HepG2 (cell line): ENCODE measurements around the gene DTWD2. TPM values are rescaled to one million over a fixed set of nuclear protein-coding genes. Genes with fewer than 3 reads are reported as not detected.
A peak's percentile ranks its signal among the peaks of the same experiment; 100 is the strongest.

ENCODE experiments used
- ARNTL ChIP-seq: sonication (generic); formaldehyde crosslinking; IDR thresholded peaks from 2 replicates; pipeline ENCODE4 v1.4.0; 2020; ENCODE audit warnings: mild to moderate bottlenecking, missing genetic modification reagents
- EP300 ChIP-seq, 3 experiments: sonication (generic) in 1 of 3; formaldehyde crosslinking in 1 of 3; IDR thresholded peaks; 2 replicates each; pipeline versions ENCODE4 v1.5.1 to v1.6.1; 2011 to 2020; ENCODE audit warnings: low read depth in 2 of 3, low read length in 2 of 3, borderline replicate concordance in 1 of 3, improper control_type of control experiment in 1 of 3, mild to moderate bottlenecking in 1 of 3, missing genetic modification reagents in 1 of 3, moderate library complexity in 1 of 3
- FOSL2 ChIP-seq: sonication (generic); formaldehyde crosslinking; IDR thresholded peaks from 2 replicates; pipeline ENCODE4 v1.4.0; 2020; ENCODE audit warnings: missing genetic modification reagents
- FOXK2 ChIP-seq: fragments of 450-650 bp; IDR thresholded peaks from 2 replicates; pipeline ENCODE4 v1.6.1; 2016
- HDAC1 ChIP-seq: sonication (generic); formaldehyde crosslinking; IDR thresholded peaks from 2 replicates; pipeline ENCODE4 v1.5.1; 2020; ENCODE audit warnings: mild to moderate bottlenecking, missing genetic modification reagents
- HNRNPUL1 ChIP-seq: fragments of 200-400 bp; formaldehyde crosslinking; IDR thresholded peaks from 2 replicates; pipeline ENCODE4 v1.6.1; 2017; ENCODE audit warnings: low read depth, mild to moderate bottlenecking, low read length, moderate library complexity
- KMT2B ChIP-seq: IDR thresholded peaks from 2 replicates; pipeline ENCODE4 v1.6.1; 2016; ENCODE audit warnings: missing genetic modification reagents, missing compliant biosample characterization
- MIER3 ChIP-seq: IDR thresholded peaks from 2 replicates; pipeline ENCODE4 v1.6.1; 2016; ENCODE audit warnings: missing compliant biosample characterization, borderline replicate concordance
- MLLT10 ChIP-seq: sonication (generic); formaldehyde crosslinking; IDR thresholded peaks from 2 replicates; pipeline ENCODE4 v1.4.0; 2020; ENCODE audit warnings: missing genetic modification reagents
- NFRKB ChIP-seq: fragments of 450-650 bp; IDR thresholded peaks from 2 replicates; pipeline ENCODE4 v1.6.1; 2017
- PPARG ChIP-seq: conservative IDR thresholded peaks from 2 replicates; pipeline ENCODE4 v1.6.1; 2016; ENCODE audit warnings: missing biosample characterization, missing genetic modification reagents
- SMAD3 ChIP-seq: sonication (generic); formaldehyde crosslinking; IDR thresholded peaks from 2 replicates; pipeline ENCODE4 v1.4.0; 2020; ENCODE audit warnings: missing genetic modification reagents
- TARDBP ChIP-seq: sonication (generic); formaldehyde crosslinking; IDR thresholded peaks from 2 replicates; pipeline ENCODE4 v1.8.0; 2022; ENCODE audit warnings: mild to moderate bottlenecking, missing genetic modification reagents
- TERF1 ChIP-seq: sonication (generic); formaldehyde crosslinking; IDR thresholded peaks from 2 replicates; pipeline ENCODE4 v1.8.0; 2022; ENCODE audit warnings: mild to moderate bottlenecking, missing genetic modification reagents, moderate library complexity
- TOE1 ChIP-seq: sonication (generic); formaldehyde crosslinking; IDR thresholded peaks from 2 replicates; pipeline ENCODE4 v1.4.0; 2020; ENCODE audit warnings: mild to moderate bottlenecking, missing genetic modification reagents
- UBTF ChIP-seq: sonication (generic); formaldehyde crosslinking; IDR thresholded peaks from 2 replicates; pipeline ENCODE4 v1.4.0; 2020; ENCODE audit warnings: mild to moderate bottlenecking, missing genetic modification reagents
- ZBTB33 ChIP-seq: sonication (generic); formaldehyde crosslinking; IDR thresholded peaks from 2 replicates; pipeline ENCODE4 v1.4.0; 2020; ENCODE audit warnings: missing genetic modification reagents
- ZHX1 ChIP-seq: sonication (generic); formaldehyde crosslinking; IDR thresholded peaks from 2 replicates; pipeline ENCODE4 v1.8.1; 2022; ENCODE audit warnings: low read depth, mild to moderate bottlenecking, missing genetic modification reagents
- ZNF414 ChIP-seq: sonication (generic); formaldehyde crosslinking; IDR thresholded peaks from 2 replicates; pipeline ENCODE4 v1.5.0; 2020; ENCODE audit warnings: missing genetic modification reagents
- ZNF672 ChIP-seq: sonication (generic); formaldehyde crosslinking; IDR thresholded peaks from 2 replicates; pipeline ENCODE4 v1.8.1; 2022; ENCODE audit warnings: missing genetic modification reagents
- polyA plus RNA-seq, 8 experiments: library from polyadenylated mRNA; depleted of rRNA in 3 of 8; stranded (reverse) in 7 of 8; unstranded in 1 of 8; fragments of >200 nt; fragmentation: Illumina TruSeq in 4 of 8; extraction: Trizol in 4 of 8; gene quantifications; 2 replicates each; pipeline versions ENCODE4 v1.2.1 to v1.2.3, GENCODE V29; 2011 to 2016; ENCODE audit warnings: low read depth in 4 of 8, missing spikeins in 1 of 8, mixed read lengths in 1 of 8; ENCODE audit not compliant: insufficient read depth in 1 of 8
- total RNA-seq, 5 experiments: library from RNA; depleted of rRNA; stranded (reverse); fragments of >200 nt; fragmentation: Illumina TruSeq; extraction: Trizol; gene quantifications; 2 replicates each; pipeline ENCODE4 v1.2.3, GENCODE V29; 2016; ENCODE audit warnings: low read depth in 1 of 5

Gene DTWD2
- total and polyA plus RNA-seq, 2 of the 13 experiments (the other 11 are each of a cell fraction or from before 2014, with no cell fraction given) = 1.6 to 6.0 TPM

- 0 out of 2 replicates have a peak, but pooled peaks have one; percentile 22 for TF ChIP-seq SMAD3 (CRISPR knock-in tag)
- no peak for TF ChIP-seq KMT2B (CRISPR knock-in tag)
- no peak for TF ChIP-seq ZNF414 (CRISPR knock-in tag)
- TF ChIP-seq HDAC1 = peak; percentile 22; the same call in 1 of the 2 replicates
- TF ChIP-seq NFRKB = no peak
- no peak for TF ChIP-seq TERF1
- TF ChIP-seq TOE1 = no peak
- no peak for TF ChIP-seq ARNTL (CRISPR knock-in tag)
- peak; percentile 52; the same call in 1 of the 2 replicates for TF ChIP-seq PPARG (CRISPR knock-in tag)
- TF ChIP-seq MIER3 (CRISPR knock-in tag) = no peak
- no peak for TF ChIP-seq TARDBP (CRISPR knock-in tag)
- no peak for TF ChIP-seq ZBTB33
- TF ChIP-seq ZHX1 (CRISPR knock-in tag) = no peak
- no peak for TF ChIP-seq UBTF (CRISPR knock-in tag)
- TF ChIP-seq HNRNPUL1 = no peak; the same call in 1 of the 2 replicates
- TF ChIP-seq MLLT10 (CRISPR knock-in tag) = no peak
- TF ChIP-seq EP300 (IDR thresholded peaks at IDR 0.05; ENCODE audit: low read depth in 2 of 2, low read length in 2 of 2) = peak in 1 of 2 experiments; percentile 63; a peak in 2 of 4 replicates
- no peak for TF ChIP-seq EP300 (CRISPR knock-in tag; IDR thresholded peaks at IDR 0.05; ENCODE audit: borderline replicate concordance)
- peak; percentile 81 for TF ChIP-seq FOSL2 (CRISPR knock-in tag)
- TF ChIP-seq FOXK2 = no peak
- TF ChIP-seq ZNF672 (CRISPR knock-in tag) = no peak
Measured at GRCh38 chr5:119009131-119009530, 20.8 kb upstream of the DTWD2 start (continued).
